Stimulated activated memory B cell treated with anti-CD40 and anti-IgM and Interleukin-4, amounts not matched to agents 10 μg/mL and 1 μg/mL and 100 μg/mL, for 72 hours (primary cell): Measurements from ENCODE around the gene TMEM144.
"Not testable (repeated sequence)": the region's sequence is repeated elsewhere in the genome, so short reads cannot be mapped to it uniquely, and the experiment has no call there.

Experiments used
- ATAC-seq: fragments of 150-1000 bp; cut with Tn5 transposase; 2 replicates; pipeline ENCODE4 v1.10.0; 2021
- H3K27ac Mint-ChIP-seq: one replicate; pipeline ENCODE4 v1.8.0; 2022; ENCODE audit warnings: mild to moderate bottlenecking, mixed read lengths
- H3K27me3 Mint-ChIP-seq: one replicate; pipeline ENCODE4 v1.8.0; 2022; ENCODE audit warnings: mixed read lengths
- H3K36me3 Mint-ChIP-seq: one replicate; pipeline ENCODE4 v1.8.0; 2022; ENCODE audit warnings: mixed read lengths
- H3K4me1 Mint-ChIP-seq: one replicate; pipeline ENCODE4 v1.8.0; 2022; ENCODE audit warnings: mixed read lengths
- H3K4me3 Mint-ChIP-seq: one replicate; pipeline ENCODE4 v1.8.0; 2022; ENCODE audit warnings: mild to moderate bottlenecking, moderate library complexity, mixed read lengths
- H3K9me3 Mint-ChIP-seq: one replicate; pipeline ENCODE4 v1.8.0; 2022; ENCODE audit warnings: mixed read lengths

The TMEM144 gene

DNA sequence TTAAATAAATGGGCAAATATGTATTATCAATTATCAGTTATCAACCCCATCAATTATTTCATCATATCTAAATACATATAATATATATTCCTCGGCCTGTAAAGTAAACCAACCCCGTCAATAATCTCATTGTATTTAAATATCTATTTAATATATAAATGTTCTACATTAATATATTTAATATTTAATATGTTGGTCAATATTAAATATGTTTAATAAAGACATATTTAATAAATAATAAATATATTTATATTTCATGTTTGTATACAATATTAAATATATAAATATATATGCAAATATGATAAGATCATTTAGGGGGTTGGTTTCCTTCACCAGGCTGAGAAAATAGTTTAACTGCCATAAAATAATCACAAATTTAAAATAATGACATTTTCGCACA is 6.4 kb upstream of the TMEM144 start:
- Mint-ChIP-seq H3K9me3 (peaks cover 6% of the 10 kb centered on the region), H3K36me3 (no peaks in the 10 kb centered on the region), H3K27me3 (no peaks in the 10 kb centered on the region), H3K4me3 (no peak overlapping the region), H3K4me1 (no peaks in the 10 kb centered on the region), H3K27ac (no peak overlapping the region)
- no peak for ATAC-seq

DNA sequence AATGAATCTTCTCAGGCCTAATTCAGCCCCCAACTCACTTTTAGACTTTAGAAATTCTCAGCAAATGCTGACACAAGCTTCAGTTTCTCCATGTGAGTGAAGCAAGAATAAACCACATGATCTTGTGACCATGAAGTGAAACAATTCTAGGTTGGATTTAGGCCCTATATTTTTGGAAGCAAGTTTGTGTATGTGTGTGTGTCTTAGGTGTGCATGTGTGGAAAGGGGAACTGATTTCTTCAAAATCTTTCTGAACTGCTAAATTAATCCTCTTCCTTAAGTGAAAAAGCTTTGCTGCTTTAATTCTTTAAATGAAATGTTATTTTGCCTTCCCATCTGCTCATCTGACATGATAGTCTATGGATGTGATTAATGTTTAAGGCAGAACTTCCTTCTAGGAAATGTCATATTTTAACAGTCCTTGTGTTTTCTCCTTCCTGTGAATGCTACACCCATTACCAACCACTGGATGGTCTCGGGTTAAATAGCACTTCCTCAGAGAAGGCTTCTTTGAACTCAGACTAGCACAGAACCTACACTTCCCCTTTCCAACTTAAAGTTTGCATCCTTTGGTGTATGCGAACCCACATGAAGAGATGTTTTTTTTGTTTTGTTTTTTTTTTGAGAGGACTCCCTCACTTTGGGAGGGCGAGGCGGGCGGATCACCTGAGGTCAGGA is 1.2 kb upstream of the TMEM144 start:
- Mint-ChIP-seq H3K27ac (no peak overlapping the region), H3K27me3 (peaks cover 5% of the 10 kb centered on the region), H3K4me3 (no peak overlapping the region), H3K36me3 (no peaks in the 10 kb centered on the region), H3K4me1 (no peaks in the 10 kb centered on the region), H3K9me3 (peaks cover 6% of the 10 kb centered on the region)
- peak; percentile 62 for ATAC-seq

DNA sequence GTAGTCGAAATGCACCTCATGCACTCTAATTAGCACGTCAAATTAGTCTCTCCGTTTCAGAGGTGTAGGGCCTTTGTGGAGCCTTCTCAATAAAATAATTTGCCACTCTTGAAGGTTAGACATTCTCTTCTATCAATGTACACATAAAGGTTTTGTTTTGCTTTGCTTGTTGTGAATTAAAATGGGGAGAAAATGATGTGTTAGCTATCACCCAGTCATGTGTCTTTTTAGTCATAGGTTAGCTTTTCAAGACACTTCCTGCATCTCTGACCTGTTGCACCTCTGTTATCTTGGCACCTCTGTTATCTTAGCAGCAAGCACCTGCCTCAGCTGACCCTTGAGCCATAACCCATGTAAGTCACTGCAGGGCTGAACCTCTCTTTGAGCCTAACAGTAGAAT is 936 bp downstream of the TMEM144 start:
- Mint-ChIP-seq H3K4me1 (no peaks in the 10 kb centered on the region), H3K4me3 (no peak overlapping the region), H3K27me3 (peaks cover 8% of the 10 kb centered on the region)

DNA sequence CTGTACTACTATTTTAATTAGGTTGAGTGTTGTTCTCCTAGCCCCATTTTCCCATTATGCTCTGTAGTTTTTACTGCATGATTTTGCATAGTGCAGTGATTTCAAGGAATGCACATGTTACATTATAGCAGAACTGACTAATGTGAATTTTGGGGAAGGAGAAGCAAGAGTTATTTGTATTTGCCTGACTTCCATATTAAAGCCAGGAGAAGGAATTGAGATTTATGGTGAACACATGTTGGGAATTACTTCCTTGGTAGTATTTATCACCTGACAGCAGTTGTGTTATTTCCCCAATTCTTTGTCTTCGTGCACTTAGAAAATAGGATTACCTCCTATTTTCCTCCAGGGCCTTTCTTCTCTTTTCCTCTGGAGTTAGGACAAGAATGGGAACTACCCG is 3.2 kb downstream of the TMEM144 start:
- Mint-ChIP-seq H3K4me3 (no peak overlapping the region), H3K27me3 (peaks cover 8% of the 10 kb centered on the region), H3K4me1 (no peaks in the 10 kb centered on the region), H3K27ac (no peak overlapping the region), H3K9me3 (no peaks in the 10 kb centered on the region), H3K36me3 (no peaks in the 10 kb centered on the region)
- ATAC-seq = no peak

More for the DNA sequence above, 936 bp downstream of the TMEM144 start:
- H3K9me3 Mint-ChIP-seq = peaks cover 2% of the 10 kb centered on the region
- H3K27ac Mint-ChIP-seq = no peak overlapping the region
- H3K36me3 Mint-ChIP-seq = no peaks in the 10 kb centered on the region
- no peak for ATAC-seq

DNA sequence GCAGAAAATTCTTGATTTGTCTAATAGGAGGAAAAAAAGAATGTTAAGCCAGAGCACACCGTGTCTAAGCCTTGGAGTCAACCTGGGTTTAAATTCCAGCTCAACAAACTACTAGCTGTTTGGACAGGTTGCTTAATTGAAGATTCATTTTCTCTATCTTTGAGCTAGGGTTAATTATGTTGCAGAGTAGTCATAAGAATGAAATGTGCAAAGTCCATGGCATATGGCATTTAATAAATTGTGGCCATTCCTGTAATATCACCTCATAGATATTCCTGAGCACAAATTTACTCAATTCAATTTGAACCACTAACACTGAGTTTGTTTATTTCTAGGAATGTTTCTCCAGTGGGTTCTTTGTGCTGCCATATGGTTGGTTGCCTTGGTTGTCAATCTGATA is 4.6 kb downstream of the TMEM144 start:
- H3K36me3 Mint-ChIP-seq = no peaks in the 10 kb centered on the region
- peaks cover 8% of the 10 kb centered on the region for H3K27me3 Mint-ChIP-seq
- no peak overlapping the region for H3K27ac Mint-ChIP-seq

DNA sequence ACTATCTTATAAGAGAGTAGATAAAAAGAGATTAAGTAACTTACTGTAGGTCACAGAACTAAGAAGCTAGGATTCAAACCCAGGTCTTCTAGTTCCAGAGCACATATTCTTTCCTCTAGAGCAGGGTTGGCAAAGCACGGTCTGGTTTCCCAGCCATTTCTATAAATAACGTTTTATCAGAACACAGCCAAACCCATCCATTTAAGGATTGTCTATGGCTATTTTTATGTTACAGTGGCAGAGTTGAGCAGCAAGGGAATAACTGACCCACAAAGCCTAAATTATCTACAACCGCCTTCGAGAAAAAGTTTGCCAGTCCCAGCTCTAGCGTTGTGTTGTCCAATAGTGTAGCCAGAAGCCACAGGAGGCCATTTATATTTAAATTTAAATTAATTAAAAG is 7.5 kb downstream of the TMEM144 start:
- no peak overlapping the region for H3K27ac Mint-ChIP-seq
- ATAC-seq = no peak
- H3K4me3 Mint-ChIP-seq = no peak overlapping the region
- no peaks in the 10 kb centered on the region for H3K36me3 Mint-ChIP-seq
- no peaks in the 10 kb centered on the region for H3K9me3 Mint-ChIP-seq
- no peaks in the 10 kb centered on the region for H3K4me1 Mint-ChIP-seq
- peaks cover 8% of the 10 kb centered on the region for H3K27me3 Mint-ChIP-seq

More for the DNA sequence above, 4.6 kb downstream of the TMEM144 start:
- no peaks in the 10 kb centered on the region for H3K9me3 Mint-ChIP-seq
- no peak for ATAC-seq
- no peak overlapping the region for H3K4me3 Mint-ChIP-seq
- no peaks in the 10 kb centered on the region for H3K4me1 Mint-ChIP-seq

DNA sequence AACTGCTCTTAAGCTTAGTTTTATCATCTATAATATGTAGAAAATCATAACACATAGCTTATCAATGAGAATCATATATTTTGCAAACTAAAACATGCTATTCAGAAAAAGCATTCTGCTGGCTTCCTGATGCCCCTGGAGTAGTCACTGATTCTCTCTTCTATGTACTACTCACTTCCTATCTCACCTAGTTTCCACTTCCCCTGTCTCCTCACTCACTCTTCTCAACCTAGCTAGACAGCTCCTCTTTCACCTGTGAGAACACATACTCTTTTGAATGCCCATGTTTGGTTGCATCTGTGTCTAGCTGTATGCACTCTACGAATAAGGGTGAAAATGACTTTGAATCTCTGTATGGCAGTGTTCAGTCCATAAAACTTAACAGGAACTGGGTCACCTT is 9.3 kb downstream of the TMEM144 start:
- ATAC-seq = no peak
- no peaks in the 10 kb centered on the region for H3K4me1 Mint-ChIP-seq
- H3K4me3 Mint-ChIP-seq = no peak overlapping the region
- H3K36me3 Mint-ChIP-seq = no peaks in the 10 kb centered on the region
- no peaks in the 10 kb centered on the region for H3K9me3 Mint-ChIP-seq
- H3K27ac Mint-ChIP-seq = no peak overlapping the region
- no peaks in the 10 kb centered on the region for H3K27me3 Mint-ChIP-seq

DNA sequence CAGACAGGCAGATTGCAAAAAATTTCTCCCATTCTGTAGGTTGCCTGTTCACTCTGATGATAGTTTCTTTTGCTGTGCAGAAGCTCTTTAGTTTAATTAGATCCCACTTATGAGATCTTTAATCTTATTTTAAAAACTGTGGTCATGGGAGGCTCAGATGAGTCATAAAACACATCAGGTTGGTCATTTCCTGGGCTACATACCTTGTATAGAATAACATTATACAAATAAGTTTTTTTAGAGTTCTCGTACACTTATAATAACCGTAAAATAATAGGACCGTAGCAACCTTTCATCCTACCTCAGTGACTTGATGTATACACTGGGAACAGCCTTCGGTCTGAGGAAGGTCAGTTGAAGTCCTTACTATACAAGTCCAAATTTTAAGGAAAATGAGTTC is 14.0 kb downstream of the TMEM144 start:
- H3K9me3 Mint-ChIP-seq, H3K4me3 Mint-ChIP-seq, H3K36me3 Mint-ChIP-seq, H3K27ac Mint-ChIP-seq, H3K27me3 Mint-ChIP-seq, ATAC-seq, H3K4me1 Mint-ChIP-seq: not testable (repeated sequence)

DNA sequence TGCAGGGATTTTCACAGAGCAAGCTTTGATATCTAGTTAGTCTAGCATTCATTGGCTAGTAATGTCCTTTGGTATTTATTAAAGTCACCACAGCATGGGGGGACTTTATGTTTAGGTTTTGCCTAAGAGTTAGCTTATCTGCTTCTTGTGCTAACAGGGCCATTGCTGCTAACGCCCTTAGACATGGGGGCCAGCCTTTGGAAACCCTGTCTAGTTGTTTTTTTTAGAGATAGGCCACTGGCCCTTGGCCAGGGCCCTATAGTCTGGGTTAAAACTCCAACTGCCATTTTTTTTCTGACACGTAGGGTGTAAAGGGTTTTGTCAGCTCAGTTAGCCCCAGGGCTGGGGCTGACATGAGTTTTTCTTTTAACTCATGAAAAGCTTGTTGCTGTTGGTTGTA is 14.7 kb downstream of the TMEM144 start:
- not testable (repeated sequence) for H3K36me3 Mint-ChIP-seq, H3K27me3 Mint-ChIP-seq, H3K9me3 Mint-ChIP-seq, H3K27ac Mint-ChIP-seq, H3K4me1 Mint-ChIP-seq, ATAC-seq, H3K4me3 Mint-ChIP-seq

DNA sequence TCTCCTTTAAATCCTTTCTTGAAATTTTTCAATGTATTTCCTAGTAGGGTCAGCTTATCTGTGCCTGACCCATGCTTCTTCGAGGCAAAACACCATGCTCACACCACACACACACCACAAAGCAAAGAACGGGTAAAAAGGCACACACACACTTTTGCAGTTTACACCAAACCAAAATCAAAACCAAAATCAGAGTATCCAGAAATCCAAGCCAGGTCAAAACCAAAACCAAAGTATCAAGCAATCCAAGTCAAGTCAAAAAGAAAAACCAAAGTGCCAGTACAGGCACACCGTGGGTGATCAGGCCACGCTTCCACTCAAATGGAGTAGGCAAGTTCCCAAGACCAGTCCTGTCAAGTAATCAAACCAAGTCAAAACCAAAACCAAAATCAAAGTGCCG is 17.6 kb downstream of the TMEM144 start:
- H3K27ac Mint-ChIP-seq, H3K27me3 Mint-ChIP-seq, H3K4me1 Mint-ChIP-seq, ATAC-seq, H3K9me3 Mint-ChIP-seq, H3K4me3 Mint-ChIP-seq, H3K36me3 Mint-ChIP-seq: not testable (repeated sequence)

DNA sequence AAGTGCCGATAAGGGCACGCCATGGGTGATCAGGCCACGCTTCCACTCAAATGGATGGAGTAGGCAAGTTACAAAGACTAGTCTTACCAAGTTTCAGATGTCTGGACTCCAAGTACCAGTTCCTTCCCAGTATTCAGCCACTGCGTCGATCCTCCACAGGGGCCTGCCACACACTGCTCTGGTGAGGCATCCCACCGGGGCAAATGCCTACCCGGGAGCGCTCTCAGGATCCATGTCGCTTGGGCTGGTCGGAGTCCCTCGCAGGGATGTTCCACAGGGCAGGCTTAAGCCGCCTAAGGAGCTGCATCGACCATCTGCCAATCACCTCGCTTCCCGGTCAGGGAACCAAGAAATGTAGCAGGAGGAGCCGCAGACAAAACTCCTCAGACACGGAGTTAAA is 18.1 kb downstream of the TMEM144 start:
- not testable (repeated sequence) for H3K9me3 Mint-ChIP-seq, H3K36me3 Mint-ChIP-seq, H3K4me1 Mint-ChIP-seq, H3K27me3 Mint-ChIP-seq, H3K27ac Mint-ChIP-seq, ATAC-seq, H3K4me3 Mint-ChIP-seq

DNA sequence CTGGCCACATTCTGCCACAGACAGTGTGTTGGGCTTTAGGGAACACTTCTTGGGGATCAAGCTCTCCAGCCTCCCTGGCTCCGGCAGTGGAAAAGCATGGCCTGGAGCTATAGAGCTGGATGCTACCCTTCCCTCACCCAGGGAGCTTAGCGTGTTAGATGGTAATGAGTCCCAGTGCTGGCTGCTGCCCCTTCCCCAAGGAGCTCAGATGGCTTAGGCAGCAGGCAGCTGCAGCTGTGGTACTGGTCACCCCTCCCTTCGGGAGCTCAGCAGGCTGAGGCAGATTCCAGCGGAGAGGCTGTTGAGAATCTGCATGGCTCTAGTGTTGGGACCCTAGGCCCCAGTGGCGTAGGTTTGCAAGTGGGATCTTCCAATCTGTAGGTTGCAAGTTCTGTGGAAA is 19.5 kb downstream of the TMEM144 start:
- H3K36me3 Mint-ChIP-seq = no peaks in the 10 kb centered on the region
- H3K27me3 Mint-ChIP-seq = peaks cover 8% of the 10 kb centered on the region
- peak; percentile 20 for ATAC-seq
- no peaks in the 10 kb centered on the region for H3K9me3 Mint-ChIP-seq
- no peak overlapping the region for H3K27ac Mint-ChIP-seq
- H3K4me3 Mint-ChIP-seq = no peak overlapping the region
- no peaks in the 10 kb centered on the region for H3K4me1 Mint-ChIP-seq

DNA sequence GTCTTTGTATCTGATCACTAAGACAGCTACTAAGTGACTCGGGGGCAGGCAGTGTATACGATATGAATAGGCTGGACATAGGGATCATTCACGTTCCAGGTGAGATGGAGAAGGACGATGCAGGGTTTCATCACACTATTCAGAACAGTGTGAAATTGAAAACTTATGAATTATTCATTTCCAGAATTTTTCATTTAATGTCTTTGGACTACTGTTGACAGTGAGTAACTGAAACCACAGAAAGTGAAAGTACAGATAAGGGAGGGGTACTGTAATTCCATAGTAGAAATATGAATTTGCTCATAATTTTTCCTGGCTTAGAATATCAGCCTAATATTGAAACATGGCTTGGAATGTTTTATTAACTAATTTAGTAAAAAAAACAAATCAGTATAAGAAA is 24.4 kb downstream of the TMEM144 start:
- ATAC-seq = no peak

DNA sequence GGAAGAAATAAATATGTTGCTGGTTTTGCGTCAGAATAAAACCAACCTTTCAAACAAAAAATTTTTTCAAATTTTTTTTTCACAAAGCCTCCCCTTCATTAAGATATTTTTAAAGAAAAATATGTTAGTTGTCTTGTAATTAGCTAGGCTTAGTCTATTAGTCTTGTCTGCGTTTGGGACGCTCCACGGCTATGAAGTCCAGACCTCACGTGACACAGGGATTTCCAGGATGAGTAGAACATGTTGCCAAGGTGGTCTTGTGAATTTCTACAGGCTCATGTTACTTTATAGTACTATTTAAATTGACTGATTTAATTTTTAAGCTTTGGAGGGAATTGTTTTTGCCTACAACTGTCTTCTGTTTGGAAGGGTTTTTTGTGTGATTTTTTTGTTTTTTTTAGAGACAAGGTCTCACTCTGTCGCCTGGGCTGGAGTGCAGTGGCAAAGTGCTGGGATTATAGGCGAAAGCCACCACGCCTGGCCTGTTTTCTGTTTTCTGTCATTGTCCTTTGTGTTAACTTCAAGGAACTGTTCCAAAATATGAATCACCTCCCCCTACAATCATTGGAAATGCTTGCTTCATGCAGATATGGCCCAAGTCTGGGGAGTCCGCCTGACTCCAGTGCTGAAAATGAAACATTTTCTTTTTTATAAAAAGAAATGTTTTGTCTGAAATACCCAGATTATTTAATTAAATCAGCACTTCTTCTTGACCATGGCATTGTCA is 26.2 kb downstream of the TMEM144 start:
- ATAC-seq = no peak
- H3K4me1 Mint-ChIP-seq = no peaks in the 10 kb centered on the region
- H3K27me3 Mint-ChIP-seq = no peaks in the 10 kb centered on the region
- no peaks in the 10 kb centered on the region for H3K36me3 Mint-ChIP-seq
- H3K4me3 Mint-ChIP-seq = no peak overlapping the region
- H3K9me3 Mint-ChIP-seq = no peaks in the 10 kb centered on the region
- H3K27ac Mint-ChIP-seq = no peak overlapping the region

More for the DNA sequence above, 24.4 kb downstream of the TMEM144 start:
- Mint-ChIP-seq H3K4me3 (no peak overlapping the region), H3K27me3 (no peaks in the 10 kb centered on the region), H3K9me3 (no peaks in the 10 kb centered on the region), H3K4me1 (no peaks in the 10 kb centered on the region), H3K27ac (no peak overlapping the region), H3K36me3 (no peaks in the 10 kb centered on the region)

DNA sequence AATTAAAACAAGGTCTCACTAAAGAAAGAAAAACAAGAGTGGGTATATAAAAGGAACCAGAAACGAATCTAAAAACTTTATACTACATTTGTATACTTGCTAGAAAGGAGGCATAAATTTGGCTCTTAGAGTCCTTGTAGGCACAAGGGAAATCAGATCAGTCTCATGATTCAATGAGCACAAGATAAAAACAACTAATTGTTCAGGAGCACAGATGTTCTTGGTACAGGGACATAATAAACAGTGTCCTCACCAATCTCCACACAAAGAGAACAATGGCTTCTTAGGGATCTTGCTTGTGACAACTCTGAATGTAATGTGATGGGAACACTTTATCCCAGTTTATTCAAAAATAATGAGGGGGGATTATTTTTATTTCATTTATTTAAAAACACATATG is 28.3 kb downstream of the TMEM144 start:
- no peaks in the 10 kb centered on the region for H3K9me3 Mint-ChIP-seq
- no peaks in the 10 kb centered on the region for H3K36me3 Mint-ChIP-seq
- H3K4me3 Mint-ChIP-seq = no peak overlapping the region
- H3K27ac Mint-ChIP-seq = no peak overlapping the region
- no peaks in the 10 kb centered on the region for H3K4me1 Mint-ChIP-seq
- ATAC-seq = no peak
- H3K27me3 Mint-ChIP-seq = no peaks in the 10 kb centered on the region

DNA sequence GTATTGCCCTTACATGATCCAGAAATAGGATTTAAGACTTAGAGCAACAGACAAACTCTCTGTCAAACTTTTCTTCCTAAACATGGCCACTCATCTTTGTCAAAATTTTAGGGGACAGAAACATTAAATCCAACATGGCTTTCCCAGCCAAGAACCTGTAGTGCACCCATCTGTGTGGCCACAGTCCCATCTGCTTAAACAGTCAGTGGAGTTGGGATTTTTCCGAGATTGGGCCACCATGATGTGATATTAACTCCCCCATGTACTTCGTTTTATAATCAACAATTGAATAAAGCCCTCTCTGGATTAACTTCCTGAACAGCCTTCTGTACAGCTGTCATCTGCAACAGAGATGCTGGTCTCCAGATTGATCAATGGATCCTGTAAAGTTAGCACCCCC is 28.9 kb downstream of the TMEM144 start:
- Mint-ChIP-seq H3K36me3 (no peaks in the 10 kb centered on the region), H3K4me3 (no peak overlapping the region), H3K4me1 (no peaks in the 10 kb centered on the region), H3K9me3 (no peaks in the 10 kb centered on the region), H3K27ac (no peak overlapping the region), H3K27me3 (no peaks in the 10 kb centered on the region)
- no peak for ATAC-seq
